GM18498 (cell line): ENCODE data around the gene JDP2.
"Not testable (repeated sequence)": the region's sequence is repeated elsewhere in the genome, so short reads cannot be mapped to it uniquely, and the experiment has no call there.

ENCODE experiments used
- ATAC-seq: cut with Tn5 transposase; IDR thresholded peaks from one replicate; pipeline ENCODE4 v1.9.1; 2021; ENCODE audit warnings: mild to moderate bottlenecking, moderate library complexity; ENCODE audit not compliant: unreplicated experiment

JDP2 gene, protein sequence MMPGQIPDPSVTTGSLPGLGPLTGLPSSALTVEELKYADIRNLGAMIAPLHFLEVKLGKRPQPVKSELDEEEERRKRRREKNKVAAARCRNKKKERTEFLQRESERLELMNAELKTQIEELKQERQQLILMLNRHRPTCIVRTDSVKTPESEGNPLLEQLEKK

GRCh38 chr14:75427482-75428229 is at the start of gene JDP2:
Gene JDP2, plus strand, starts transcription at chr14:75428022. Its CDS starts 9,899 bp downstream, at chr14:75437921.
- peak; percentile 46 for ATAC-seq

DNA sequence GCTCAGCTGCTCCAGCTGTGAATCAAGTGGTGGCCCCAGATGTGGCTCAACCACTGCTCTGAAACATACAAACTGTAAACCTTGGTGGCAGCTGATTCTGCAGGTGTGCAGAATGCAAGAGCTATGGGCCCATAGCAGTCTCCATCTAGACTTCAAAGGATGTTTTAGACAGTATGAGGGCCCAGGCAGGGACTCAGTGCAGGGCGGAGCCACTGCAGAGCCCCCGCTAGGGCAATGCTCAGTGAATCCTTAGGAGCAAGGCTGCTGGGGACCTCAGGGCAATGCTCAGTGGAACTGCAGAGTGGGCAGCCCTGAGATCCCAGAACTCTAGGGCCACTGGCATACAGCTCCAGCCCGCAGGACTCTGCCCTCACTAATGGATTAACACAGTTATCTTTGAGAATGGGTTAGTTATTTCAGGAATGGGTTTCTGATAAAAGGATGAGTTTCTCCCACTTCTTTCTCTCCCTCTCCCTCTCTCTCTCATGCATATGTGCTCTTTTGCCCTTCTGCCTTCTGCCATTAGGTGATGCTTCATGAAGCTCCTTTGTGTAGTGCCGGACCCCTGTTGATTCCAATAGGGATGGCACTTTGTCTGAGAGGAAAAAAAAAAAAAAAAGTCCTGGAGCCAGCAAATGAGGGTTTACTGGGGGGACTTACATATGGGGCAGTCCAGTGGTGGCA is 48.4 kb upstream of the JDP2 start:
- ATAC-seq = no peak

DNA sequence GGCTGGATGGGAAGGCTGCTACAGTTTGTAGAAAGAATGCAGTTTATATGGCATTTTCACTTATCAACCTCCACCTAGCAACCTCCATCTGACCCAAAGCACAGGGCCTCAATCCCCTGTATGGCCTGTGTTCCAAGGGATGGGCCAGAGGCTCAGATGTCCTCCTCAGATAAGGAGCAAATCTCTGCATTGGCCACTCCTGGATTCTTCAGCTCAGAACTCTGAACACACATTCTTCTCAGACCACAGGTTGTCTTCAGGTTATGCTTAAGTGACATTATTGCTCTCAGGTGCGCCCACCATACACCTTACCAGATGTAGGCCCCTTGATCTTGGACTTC is 47.9 kb upstream of the JDP2 start:
- ATAC-seq = no peak

DNA sequence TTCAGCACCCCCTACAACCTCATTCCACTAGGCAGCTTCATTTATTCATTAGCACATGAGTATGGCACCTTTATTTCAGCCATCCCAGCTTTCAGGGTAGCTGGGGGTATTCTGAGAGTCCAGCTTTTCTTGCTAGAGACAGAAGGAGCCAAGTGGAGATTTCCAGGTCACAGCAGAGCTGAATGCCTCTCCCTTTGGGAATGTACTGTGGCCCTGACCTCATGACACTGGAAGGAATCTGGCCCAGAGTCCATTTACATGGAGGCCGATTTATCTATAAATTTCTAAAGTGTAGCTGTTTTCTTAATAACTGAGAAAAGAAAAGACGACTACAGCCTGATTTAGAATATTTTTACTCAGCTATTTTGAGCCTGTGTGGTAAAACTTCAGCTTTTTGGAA is 47.2 kb upstream of the JDP2 start:
- ATAC-seq = no peak

DNA sequence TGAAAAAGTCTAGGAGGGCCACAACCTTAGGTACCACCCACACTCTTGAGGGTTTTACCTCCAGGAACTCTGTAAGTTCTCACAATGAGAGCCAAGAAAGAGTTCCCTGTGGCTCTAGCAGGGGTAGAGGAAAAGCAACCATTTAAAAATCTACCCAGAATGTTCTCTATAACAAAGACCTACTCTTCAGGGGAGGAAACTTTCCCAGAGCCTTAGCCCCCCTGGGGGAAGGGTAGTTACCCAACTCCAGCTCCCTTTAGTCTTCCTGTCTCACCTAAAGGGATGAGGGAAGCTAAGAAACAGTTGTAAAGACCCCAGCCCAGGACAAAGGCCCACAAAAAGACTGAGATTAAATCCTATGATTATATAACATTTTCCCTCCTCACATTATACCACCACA is 46.2 kb upstream of the JDP2 start:
- ATAC-seq = no peak

DNA sequence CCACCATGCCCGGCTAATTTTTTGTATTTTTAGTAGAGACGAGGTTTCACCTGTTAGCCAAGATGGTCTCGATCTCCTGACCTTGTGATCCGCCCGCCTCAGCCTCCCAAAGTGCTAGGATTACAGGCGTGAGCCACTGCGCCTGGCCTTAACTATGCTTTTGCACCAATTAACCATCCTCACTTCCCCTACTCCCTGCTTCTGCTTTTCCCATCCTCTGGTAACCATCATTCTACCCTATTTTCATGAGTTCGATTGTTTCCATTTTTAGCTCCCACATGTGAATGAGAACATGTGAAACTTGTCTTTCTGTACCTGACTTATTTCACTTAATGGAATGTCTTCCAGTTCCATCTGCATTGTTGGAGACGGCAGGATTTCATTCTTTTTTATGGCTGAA is 44.6 kb upstream of the JDP2 start:
- not testable (repeated sequence) for ATAC-seq

DNA sequence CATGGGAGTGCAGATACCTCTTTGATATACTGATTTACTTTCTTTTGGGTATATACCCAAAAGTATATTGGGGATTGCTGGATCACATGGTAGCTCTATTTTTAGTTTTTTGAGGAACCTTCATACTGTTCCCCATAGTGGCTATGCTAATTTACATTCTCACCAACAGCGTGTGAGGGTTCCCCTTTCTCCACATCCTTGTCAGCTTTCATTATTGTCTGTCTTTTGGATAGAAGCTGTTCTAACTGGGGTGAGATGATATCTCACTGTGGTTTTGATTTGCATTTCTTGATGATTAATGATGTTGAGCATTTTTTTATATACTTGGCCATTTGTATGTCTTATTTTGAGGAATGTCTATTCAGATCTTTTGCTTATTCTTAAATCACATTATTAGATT is 44.1 kb upstream of the JDP2 start:
- ATAC-seq = no peak

- ATAC-seq = no peak
Observed at GRCh38 chr14:75389679-75390078, 38.1 kb upstream of the JDP2 start.

DNA sequence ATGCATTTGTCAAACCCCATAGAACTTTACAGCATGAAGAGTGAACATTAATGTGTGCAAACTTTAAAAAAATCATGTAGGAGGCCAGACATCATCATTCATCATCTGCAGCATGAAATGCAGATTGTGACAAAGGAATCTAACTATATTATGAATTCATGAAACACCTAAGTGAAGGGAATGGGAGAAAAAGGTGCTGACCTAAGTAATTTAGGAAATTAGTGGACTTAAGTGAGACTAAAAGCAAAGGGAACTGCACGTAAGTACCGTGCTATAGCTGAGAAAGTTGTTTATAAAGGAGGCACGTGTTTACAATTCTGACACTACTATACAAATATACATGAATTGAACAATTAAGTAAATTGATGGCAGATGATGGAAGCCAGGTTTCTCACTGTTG is 37.6 kb upstream of the JDP2 start:
- no peak for ATAC-seq

DNA sequence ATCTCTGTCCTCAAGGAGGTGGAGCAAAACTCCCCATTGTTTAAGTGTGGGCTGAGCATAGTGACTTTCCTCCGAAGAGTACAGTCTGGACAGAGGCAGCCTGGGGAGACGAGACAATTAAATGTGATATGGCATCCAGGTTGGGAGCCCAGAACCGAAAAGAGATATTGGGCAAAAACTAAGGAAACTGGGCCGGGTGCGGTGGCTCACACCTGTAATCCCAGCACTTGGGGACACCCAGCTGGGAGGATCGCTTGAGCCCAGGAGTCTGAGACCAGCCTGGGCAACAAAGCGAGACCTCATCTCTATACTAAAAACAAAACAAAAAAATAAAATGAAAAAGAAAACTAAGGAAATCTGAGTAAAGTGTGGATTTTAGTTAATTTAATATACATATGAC is 35.9 kb upstream of the JDP2 start:
- no peak for ATAC-seq

- ATAC-seq = no peak
Observed at GRCh38 chr14:75392686-75393641, 34.9 kb upstream of the JDP2 start.

GRCh38 chr14:75393794-75394193 is 34.0 kb upstream of the JDP2 start:
- no peak for ATAC-seq

DNA sequence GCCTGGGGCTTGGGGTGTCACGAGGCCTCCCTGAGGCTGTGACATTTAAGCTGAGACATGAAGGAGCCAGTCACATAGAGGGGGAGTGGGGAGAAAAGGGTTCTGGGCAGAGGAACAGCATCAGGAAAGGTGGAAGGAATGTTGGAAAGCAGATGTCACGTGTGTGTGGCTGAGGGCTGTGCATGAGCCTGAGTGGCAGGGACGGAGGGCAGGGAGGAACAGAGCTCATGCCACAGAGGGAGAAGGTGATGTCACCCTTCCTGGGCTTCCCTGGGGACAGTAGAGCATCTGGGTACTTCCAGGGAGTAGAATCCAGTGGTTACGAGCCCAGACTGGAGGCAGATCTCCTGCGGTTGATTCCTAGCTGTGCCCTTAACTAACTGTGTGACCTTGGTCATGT is 32.0 kb upstream of the JDP2 start:
- no peak for ATAC-seq

DNA sequence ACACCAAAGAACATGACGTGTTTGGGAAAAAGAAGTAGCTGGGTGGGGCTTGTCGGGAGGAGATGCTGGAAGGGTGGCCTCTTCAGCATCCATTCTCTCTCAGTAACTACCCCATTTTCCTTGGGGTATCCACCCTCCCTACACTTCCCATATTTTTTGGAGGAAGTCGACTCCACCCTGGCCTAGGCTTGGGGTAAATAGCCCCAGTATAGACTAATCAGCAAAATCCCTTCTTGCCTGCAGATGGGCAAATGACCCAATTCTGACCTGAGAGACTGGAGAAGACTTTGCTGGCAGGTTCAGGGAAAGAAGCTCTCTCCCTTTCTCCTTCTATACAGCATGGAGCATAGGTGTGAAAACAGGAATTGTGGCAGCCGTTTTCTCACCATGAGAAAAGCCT is 28.5 kb upstream of the JDP2 start:
- ATAC-seq = no peak

DNA sequence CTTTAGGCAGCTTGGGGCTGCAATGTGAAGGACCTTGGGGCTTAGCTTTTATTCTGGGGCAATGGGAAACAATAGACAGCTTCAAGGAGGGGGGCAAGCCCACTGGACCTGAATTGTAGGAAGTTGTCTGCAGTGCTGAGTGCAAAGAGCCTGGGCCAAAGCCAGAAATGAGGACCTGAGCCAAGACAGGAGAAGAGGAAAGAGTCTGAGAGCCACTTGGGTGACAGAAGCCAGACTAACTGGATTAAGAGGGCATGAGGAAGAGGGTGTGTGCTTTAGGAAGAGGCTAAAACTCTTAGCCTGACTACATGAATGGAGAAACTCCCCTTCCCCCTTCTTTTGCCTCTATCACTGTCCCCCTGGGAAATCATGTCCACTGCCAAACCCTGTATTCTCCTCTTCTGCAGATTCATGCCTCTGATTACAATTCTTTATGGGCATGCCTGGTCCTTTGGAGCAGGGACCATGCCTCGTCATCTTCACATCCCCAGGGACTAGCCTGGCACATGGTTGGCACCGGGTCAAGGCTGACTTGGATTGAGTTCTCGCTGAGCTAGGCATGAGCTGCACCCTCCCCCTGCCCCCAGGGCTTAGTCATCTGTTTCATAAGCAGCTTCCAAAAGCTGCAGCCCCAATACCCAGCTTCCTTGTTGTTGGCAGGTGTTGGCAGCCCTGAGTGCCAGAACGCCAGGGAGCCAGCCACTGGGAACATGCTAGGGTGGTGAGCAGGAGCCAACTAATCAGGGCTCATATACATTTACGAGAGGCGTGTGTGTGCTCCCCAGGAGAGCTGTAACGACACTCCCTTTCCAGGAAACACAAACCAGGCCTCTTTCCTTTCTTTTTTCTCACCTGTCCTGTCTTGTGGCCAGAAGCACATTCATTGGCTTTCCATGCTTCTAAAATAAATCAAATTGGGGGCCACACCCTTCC is 27.7 kb upstream of the JDP2 start:
- ATAC-seq = no peak

- ATAC-seq = no peak
Observed at GRCh38 chr14:75401361-75401760, 26.5 kb upstream of the JDP2 start.

DNA sequence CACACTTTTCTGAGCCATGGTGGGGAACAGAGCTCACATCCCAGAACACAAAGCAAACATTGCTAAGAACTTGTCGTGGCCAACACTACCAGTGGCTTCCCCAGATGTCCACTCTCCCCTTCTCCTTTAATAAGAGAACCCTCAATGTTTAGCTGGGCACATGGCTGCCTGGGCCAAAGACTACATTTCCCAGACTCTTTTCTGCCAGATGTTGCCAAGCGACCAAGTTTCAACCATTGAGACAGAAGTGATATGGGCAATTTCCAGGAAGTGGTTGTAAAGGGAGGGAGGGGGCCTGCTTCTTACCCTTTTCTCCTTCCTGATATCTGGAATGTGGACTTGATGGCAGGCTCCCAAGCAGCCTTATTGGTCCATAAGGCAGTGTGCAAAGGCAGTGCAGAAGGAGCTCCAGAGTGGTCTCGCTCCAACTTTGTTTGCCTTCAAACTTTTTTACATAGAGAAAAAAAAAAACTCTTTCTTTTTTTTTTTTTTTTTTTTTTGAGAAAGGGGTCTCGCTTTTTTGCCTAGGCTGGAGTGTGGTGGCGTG is 24.9 kb upstream of the JDP2 start:
- ATAC-seq = no peak

GRCh38 chr14:75404847-75405246 is 23.0 kb upstream of the JDP2 start:
- ATAC-seq = no peak

- ATAC-seq = no peak
Observed at GRCh38 chr14:75406102-75406501, 21.7 kb upstream of the JDP2 start.

GRCh38 chr14:75406856-75407255 is 21.0 kb upstream of the JDP2 start:
- no peak for ATAC-seq
